Measurements from ENCODE around the gene TMEM170B.

TMEM170B gene

GRCh38 chr6:11537229-11538051 lies at the start of gene TMEM170B:
TSS of gene TMEM170B (plus strand) at chr6:11537749. CDS start at chr6:11538278, 529 bp downstream.
- peak; percentile 93 for DNase-seq (ENCODE audit: low read depth)

- DNase-seq (ENCODE audit: low read depth), result no peak
These were observed 46.6 kb upstream of the TMEM170B start for GRCh38 chr6:11490996-11491395.

GRCh38 chr6:11491596-11492463 lies 45.7 kb upstream of the TMEM170B start:
- DNase-seq (ENCODE audit: low read depth), result no peak

GRCh38 chr6:11492464-11493290 lies 44.9 kb upstream of the TMEM170B start:
- no peak for DNase-seq (ENCODE audit: low read depth)

DNA sequence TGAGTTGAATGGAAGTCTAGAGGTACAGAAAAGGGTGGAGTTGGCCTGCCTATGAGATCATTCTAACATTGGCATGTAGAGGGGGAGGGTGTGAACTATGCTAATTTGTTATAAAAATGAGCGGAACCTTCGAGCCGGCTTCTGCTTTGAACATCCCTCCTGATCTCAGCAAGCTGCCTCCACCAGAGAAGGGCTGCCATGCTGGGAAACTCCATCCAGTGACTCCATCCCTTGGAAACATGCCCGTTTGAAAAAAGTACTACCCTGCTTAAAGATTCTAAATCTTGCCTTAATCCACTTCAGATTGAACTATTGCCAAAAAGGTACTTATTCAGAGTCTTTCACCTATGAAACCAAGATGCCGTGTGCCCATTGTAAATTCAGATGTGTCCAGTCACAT lies 43.6 kb upstream of the TMEM170B start:
- DNase-seq (ENCODE audit: low read depth), result no peak

DNA sequence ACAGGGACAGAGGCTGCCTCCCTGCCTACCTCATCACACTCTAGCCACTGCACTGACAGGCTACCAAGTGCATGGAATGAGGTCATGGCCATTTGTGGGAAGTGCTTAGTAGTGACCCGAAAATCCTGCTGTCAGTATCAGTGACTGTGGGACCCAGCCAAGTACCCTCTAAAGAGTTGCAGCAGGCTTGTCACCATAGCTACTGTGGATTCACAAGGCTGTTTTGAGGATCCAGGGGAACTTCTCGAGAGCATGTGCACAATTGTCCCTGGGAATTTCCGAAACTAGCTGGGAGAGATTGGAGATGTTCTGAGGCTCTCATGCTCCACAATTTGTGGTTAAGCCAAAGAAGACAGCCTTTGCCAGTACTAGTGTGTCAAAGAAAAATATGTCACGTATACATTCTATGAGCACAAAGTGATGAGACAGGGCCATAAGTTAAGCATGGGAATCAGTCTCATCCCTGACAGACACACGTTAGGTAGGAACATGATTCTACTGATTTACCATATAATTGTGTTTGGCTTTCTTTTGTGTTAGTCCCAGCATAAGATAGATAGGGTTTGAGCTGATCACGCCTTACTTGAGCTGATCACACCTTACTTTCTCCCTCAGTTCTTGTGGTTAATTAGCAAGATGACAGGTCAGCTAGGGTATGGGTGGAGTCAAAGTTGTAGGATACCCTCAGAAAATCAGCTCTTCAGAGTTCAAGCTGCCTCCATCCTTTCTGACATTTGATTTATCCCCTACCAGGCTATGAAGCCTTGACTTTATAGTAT lies 42.6 kb upstream of the TMEM170B start:
- no peak for DNase-seq (ENCODE audit: low read depth)

GRCh38 chr6:11495565-11496145 lies 41.9 kb upstream of the TMEM170B start:
- DNase-seq (ENCODE audit: low read depth), result no peak

DNA sequence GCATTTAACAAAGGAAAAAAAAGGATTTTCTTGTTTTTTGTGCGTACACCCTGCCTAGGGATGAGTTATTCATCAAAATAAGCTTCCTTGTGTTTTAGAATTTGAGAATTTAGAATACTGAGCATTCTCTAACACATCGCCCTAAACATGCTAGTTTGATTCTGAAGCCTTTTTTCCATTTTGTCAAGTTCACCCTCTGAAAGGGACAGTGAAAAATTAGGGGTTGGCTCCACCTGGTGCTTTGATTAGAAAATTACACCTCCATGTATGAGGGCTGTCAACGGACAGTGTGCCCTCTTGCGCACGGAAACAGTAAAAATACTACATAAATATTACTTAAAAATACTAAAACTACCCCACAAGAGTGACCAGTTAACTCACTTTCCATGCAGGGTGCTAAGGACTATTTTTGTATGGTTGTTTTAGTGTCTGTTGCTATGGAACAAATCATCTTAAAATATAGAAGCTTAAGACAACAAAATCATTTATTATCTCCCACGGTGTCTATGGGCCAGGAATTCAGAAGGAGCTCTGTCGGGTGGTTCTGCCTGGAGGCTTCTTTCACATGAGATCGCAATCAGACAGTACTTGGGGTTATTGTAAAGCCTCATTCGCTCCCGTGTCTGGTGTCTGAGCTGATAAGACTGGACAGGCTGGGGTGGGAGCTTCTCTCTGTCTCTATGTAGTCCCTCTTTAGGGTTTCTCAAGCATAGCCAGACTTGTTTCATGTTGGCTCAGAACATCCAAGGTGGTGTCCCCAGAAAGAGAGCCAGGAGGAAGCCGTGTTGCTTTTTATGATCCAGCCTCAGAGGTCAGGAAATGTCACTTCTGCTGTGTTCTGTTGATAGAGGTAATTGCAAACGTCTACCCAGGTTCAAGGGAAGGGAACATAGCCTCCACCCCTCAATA lies 41.1 kb upstream of the TMEM170B start:
- peak; percentile 35 for DNase-seq (ENCODE audit: low read depth)

- DNase-seq (ENCODE audit: low read depth), result no peak
These were observed 40.4 kb upstream of the TMEM170B start for GRCh38 chr6:11497107-11497506.

DNA sequence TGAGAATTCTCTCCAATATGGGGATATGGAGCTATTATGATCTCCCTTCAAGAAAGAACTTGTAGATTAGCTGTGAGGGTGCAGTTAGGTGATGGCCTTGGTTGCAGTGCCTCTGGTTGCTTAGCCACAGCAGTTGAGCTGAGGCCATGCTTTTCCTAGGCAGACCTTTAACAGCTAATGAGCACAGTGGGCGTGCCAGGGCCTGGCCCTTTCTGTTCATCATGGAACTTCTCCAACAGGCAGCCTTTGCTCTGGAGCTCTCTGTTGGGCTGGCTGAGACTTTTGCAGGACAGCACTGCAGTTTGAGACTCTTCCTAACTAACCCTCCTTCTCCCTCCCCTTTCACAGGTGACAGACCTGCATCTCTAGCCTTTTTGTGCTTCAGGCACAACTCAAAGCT lies 39.7 kb upstream of the TMEM170B start:
- no peak for DNase-seq (ENCODE audit: low read depth)

- no peak for DNase-seq (ENCODE audit: low read depth)
These were observed 37.5 kb upstream of the TMEM170B start for GRCh38 chr6:11500008-11500407.

GRCh38 chr6:11509471-11509870 lies 28.1 kb upstream of the TMEM170B start:
- no peak for DNase-seq (ENCODE audit: low read depth)

- DNase-seq (ENCODE audit: low read depth), result no peak
These were observed 22.9 kb upstream of the TMEM170B start for GRCh38 chr6:11514672-11515071.

DNA sequence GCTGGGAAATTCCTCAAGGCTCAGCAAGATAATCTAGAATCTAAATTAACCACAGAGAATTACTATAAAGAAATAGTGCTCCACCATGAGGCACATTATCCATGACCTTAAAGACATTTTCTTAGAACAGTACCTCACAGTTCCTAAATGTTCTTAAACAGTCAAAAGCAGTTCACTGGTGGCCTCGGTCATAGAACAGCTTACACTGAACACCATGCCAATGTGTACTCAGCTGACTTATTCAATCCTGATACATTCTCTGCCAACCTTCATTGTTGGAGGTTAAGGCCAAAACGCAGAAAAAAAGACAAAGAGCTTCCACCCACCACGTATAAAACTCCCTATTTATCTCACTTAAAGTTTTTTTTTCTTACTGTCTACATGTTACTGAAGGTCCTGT lies 21.8 kb upstream of the TMEM170B start:
- DNase-seq (ENCODE audit: low read depth), result no peak

DNA sequence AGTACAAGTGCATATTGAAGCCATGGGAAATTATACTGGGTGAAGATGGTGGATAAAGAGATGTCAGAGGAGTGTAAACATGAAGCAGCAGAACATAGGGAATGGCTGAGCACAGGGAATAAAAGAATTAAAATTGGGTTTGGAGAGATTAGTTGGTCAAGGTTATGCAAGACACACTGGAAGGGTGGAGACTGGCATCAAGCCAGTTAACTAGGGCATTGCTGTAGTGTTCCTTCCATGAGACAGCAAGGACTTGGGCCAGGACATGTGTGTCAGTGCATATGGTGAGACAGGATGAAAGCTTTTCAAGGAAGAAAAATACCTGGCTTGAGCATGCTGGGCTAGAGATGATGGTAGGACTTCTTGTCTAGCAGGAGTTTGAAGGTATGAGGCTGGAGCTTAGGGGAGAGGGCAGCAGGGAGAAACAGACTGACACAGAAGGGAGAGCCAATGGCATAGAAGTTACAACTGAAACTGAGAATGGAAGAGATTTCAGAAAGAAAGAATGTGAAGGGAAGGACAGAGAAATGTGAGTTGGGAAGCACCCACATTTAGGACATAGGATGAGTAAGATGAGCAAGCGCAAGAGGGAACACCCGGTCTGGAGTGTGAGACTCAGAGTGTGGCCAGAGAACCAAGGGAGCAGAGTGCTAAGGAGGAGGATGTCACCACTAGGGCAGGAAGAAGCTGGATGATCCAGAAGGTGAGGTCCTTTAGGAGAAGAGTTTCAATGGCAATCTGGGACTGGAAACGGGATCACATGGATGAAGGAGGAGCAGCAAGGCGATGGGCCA lies 14.5 kb upstream of the TMEM170B start:
- DNase-seq (ENCODE audit: low read depth), result no peak

DNA sequence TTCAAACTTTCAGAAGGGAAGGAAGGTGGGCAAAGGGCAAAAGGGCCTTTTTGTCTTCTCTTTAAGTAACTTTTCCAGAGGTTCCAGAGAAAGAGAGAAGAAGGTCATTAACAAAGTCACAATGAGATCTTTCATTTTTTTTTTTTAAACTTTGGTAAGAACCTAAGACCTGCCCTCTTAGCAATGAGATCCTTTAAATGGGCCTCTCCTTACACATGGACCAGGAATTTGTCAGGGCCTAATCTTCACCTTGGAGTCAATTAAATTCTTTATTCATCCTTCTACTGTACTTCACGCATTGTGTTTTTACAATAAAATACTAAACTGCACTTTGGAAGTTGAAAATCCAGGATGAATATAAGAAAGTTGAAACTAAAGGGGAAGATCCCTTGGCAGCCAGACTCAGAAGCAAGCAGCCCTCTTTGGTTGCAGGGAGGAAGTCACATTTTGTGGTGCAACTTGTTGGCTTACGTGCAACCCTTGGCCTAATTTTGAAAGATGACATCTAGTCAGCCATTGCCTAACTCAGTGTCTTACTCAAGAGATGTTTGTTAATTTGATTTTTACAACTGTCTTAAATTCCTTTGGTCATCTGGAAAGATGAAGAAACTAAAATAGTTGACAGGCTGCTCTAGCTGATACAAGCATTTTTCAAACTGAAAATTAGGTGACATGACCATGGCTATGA lies 11.9 kb upstream of the TMEM170B start:
- no peak for DNase-seq (ENCODE audit: low read depth)

GRCh38 chr6:11526156-11526505 lies 11.4 kb upstream of the TMEM170B start:
- DNase-seq (ENCODE audit: low read depth), result no peak

- no peak for DNase-seq (ENCODE audit: low read depth)
These were observed 10.2 kb upstream of the TMEM170B start for GRCh38 chr6:11527274-11527870.
